GM19351 (cell line): Measurements from ENCODE around the gene SEMA4D.

Source experiments
- ATAC-seq: cut with Tn5 transposase; IDR thresholded peaks from one replicate; pipeline ENCODE4 v1.9.1; 2021; ENCODE audit warnings: mild to moderate bottlenecking, moderate library complexity; ENCODE audit not compliant: unreplicated experiment

The SEMA4D gene

DNA sequence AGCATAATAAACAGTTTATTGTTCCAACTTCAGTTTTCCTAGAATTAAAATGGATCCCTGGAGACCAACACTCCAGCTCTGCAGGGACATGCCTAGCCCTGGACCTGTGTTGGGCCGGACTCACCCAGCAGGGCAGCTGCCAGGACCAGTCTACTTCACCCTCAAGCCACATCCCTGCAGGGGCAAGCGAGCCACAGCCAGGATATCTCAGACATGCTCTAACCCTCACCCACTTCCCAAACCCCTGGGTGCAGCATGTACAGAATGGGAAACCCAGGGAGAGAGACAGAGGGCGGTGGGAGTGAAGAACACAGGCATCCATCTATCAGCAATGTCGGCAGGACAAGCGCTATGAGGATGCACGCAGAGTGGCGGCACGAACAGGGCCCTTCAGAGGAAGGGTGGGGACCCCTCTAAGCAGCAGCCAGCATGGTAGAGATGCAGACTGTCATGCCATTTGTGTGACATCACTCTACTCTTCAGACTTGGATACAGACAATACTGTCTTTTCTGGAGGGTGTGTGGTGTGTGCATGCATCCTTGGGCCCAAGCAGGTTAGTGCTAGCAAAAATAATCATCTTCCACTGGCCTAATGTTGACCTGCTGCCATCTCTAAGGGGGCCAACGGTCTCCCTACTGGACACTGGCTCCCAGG lies 83.1 kb downstream of the SEMA4D start:
- no peak for ATAC-seq

DNA sequence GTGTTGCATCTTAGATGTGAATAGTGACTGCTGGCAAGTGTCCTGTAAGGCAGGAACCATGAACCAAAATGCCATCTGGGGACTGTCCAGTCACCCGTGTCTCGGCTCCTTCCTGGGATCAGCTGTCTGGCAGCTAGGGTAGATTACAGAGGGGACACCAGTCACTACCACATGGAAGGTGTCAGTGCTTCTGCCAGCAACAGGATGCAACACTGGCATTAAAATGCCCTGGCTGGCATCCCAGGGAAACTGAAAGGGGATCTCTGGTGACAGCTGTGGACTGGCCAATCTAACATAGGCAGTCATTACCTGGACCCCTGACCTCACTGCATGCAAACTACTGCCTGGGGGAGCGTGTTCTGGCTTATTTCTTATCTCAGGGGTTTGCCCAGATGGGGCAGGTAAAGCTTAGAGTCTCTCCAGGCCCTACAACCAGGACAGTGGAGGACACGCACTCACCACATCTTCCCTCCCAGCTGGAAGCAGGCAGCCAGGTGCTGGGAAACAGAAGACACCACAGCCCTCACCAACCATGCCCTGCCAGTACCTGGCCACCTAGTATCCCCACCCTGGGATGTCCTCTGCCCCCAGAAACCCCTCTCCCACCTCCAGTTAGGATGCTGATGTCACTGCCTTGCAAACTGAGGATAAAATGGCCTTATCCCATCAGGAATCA lies 83.8 kb downstream of the SEMA4D start:
- no peak for ATAC-seq

DNA sequence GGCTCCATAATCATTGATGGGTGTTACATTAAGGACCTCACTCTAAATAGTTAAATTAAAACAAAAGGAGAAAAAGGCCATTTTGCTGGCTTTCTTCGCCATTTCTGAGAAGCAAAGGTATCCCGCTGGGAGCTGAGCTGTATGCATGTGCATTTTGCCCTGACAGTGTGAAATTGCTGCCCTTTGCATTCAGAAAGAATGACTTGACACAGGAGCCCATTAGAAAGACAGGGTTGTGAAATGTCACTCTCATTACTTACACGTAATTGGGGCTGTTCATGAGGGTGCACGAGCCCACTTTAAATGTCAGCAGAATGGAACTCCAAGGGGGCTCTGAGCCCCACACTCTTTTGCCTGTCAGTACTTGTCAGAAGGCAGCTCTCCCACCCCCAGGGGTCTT lies 85.0 kb downstream of the SEMA4D start:
- ATAC-seq = no peak

DNA sequence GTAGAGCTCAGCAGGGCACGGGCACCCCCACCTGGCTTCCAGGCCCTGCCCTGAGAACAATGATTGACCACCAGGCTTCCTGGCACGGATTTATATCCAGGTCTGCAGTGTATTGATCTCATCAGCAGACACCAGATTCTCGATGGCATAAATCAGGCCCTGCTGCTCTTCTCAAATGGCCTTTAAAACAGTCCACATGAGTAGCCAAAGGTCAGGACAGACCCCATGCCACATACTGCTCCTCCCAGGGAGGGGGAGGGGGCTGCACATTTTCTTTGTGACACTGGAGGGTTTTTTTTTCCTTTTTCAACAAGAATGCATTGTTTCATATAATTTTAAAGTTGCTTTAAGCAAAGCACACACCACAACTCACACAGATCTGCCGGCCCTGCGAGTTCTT lies 85.4 kb downstream of the SEMA4D start:
- ATAC-seq = no peak

DNA sequence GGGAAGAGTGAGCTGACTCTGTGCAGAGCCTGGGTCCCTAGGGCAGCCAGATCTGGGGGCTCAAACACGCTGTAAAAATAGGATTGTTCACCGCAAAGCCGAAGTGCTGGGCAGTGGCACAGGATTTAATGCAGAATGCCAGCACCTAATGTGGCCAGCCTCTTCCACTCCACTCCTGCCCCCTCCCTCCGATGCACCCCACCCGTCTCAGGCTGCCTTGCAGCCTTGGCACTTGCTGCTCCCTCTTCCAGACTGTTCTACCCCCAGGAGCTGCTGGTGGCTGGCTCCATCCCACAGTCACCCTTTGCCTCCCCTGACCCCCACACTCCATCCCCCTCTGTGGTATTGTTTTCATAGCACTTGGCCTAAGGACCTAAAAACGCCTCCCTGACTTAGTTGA lies 86.2 kb downstream of the SEMA4D start:
- ATAC-seq = no peak

DNA sequence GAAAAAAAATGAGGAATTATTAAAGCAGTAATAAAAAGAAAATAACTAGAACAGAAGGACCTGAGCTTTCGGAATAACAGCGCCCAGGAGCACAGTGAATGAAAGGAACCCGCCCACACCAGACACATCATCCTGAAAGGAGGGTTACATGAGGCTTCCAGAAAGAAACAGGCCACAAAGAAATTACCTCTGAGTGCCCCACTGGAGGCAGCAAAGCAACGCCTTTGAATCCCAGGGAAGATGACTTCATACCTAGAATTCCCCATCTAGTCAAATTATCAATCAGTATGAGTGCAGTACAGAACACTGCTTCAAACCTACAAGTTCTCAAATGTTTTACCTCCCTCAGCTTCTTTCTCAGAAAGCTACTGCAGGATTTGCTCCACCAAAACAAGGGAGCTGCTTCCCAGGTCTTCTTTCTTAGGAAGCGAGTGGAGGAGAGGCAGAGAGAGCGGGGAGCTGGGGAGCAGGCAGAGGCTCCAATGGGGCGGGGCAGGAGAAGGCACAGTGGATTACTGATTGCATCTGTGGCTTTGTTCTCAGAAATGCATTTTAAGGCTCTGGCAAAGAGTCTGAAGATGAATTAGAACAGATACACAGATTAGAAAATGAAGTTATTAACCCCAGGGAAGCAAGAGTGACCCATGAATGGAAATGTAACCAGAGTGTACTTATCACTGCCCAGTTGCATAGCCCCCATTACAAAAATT lies 87.1 kb downstream of the SEMA4D start:
- ATAC-seq = peak; percentile 51

DNA sequence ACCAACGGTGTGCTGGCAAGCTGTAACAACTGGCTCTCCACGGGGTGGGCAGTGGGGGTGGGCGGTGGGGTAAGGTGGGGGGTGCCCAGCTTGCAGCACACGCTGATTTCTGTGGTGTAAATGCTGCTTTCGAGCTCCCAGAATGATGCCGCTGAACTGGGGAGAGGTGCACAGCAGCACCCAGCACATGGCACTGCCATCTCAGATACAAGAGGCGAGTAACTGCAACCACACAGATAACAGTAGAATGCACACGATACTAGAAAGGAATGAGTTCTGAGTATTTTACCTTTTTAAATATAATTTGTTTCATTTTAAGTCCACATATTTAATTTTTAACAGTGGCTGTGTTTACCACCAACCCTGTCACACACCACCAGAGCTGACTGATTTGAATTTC lies 87.9 kb downstream of the SEMA4D start:
- no peak for ATAC-seq

DNA sequence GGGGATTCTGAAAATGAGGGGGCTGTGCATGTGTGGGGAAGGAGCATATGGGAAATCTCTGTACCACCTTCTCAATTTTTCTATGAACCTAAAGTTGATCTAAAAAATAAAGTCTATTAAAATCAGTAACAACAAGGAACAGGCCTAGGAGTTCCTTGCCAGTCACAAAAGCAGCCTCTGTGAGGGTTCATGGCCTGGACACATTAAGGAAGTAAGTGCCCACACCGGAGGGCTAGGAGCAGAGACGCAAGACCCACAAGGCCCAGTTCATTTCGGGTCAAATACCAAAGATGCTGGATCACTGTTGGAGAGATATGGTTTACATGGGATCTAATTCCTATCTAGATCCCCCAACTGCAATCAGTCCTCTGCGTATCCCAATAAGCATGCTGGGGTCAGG lies 88.4 kb downstream of the SEMA4D start:
- no peak for ATAC-seq

DNA sequence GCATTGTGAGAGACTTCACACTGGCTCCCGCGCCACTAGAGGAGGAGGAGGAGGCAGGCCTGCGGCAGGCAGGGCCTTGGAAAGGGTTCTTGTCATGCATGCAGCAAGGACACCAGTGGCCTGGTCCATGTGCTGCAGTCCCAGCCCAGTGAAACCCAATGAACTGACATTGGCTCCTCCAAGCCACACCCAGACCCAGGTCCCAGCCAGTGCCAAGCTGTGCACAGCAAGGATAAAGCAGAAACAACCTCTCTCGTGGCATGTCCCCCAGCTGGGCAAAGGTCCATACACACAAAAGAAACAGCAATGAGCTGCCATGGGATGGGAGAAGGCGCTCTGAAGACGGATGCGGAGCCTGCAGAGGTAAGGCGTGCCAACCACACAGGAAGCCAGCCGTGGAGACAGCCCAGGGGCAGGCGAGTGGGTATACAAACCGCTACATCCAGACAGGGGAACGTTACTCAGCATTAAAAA lies 89.2 kb downstream of the SEMA4D start:
- no peak for ATAC-seq

DNA sequence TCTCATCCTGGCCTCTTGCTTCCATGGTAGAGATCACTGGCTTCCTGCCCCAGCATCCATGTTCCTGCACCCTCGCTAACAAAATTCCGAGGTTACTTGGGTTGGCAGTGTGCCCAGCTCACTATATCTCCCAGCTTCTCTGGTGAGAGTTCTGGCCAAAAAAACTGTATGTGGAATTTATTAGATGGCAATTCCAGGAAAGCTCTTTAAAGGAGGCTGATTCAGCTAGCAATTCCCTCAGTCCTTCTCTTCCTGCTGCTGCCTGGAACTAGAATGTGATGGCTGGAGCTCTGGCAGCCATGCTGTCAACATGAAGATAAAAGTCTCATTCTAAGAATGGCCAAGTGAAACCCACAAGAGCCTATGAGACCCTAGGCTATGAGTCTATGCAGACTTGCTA lies 90.8 kb downstream of the SEMA4D start:
- no peak for ATAC-seq

DNA sequence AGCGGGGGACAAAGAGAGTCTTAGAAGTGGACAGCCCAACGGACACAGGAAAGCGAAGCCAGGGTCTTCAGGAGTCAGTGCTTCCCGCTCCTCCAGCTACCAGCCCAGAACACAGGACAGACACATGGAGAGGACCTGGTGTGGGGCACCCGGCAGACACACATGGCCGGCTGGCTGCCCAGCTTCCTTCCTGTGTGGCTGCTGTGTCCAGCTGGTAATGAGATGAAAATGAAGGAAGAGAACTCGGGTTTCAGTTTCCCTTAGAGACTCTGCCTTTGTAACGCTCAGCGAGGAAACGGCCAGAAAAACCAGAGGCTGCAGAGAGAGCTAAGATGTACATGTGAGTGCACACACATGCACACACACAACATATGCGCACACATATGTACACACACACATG lies 92.1 kb downstream of the SEMA4D start:
- ATAC-seq = peak; percentile 55

DNA sequence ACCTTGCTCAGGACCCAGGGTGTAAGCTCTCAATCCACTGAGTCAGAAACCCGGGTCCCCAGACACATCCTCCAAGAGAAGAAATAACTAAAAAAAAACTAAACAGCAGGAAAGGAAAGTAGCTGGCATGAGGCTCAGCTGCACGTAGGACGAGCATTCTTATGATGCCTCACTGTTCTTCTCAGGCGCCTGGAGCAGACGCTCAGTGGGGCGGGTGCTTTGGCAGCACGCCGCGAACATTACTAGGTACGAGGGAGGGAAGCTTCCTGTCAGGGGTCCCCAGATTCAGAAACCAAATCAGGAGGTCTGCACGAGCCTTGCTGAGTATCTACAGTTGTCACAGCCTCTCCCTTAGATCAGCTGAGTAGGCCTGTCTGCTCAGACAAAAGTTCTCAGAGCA lies 93.8 kb downstream of the SEMA4D start:
- no peak for ATAC-seq

DNA sequence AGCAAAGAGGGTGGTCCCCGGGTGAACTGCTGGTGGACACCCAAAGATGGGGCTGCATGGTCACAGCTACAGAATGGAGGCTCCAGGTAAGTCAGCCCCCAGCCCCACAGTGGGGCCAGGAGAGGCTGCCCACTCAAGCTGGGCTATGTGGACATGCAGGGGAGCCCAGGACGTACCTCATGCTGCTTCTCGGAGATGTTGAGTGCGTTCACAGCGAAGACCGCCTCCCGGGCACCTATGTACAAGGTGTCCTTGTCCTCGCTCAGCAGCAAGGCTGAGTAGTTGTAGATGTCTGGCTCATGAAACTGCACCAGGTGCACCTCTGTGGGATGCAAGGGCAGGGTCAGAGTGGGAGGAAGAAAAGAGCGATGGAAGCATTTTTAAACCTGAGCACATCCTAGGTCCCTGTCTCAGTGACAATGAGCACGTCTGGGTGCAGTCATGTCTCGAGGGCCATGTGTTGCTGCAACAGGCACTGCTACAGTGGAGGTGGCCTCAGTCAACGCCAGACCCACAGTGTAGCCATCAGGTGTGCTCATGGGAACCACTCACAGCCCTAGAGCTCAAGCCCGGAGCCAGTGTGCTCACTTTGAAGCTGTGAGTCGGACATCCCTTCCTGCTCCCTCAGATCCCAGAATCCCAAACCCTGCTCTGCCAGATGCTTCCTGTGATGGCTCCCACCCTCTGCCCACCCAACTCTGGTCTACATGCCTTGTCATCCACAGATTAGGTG lies 95.1 kb downstream of the SEMA4D start:
- no peak for ATAC-seq

DNA sequence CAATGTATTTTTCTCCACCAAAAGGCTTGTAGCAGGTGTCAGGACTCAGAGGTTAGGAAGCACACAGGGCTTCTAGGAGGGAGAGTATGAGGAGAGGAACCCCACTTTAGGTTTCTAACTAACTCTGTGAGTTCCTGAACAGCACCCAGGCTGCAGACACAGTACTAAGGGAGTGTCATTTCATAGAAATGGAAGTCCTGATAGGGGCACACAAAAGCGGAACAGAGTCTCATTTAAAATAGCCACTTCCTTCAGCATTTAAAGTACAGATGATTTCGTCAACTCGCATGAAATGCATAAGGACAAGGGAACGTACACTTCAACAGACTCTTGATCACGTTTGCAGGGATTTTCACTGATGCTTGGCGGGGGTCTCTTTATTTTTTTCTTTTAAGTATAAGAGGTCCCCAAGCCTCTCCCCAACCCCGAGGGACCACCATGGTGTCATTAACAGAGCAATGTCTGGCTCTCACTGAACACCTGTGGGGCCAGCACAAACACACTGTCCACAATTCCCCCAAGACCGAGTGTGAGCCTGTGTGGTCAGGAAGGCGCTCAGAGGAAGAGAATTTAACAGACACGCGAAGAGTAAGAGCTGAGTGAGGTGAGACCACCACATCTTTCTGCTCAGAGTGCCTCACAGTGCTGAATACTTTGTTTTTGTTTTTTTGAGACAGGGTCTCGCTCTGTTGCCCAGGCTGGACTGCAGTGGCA lies 97.4 kb downstream of the SEMA4D start:
- ATAC-seq = peak; percentile 81

DNA sequence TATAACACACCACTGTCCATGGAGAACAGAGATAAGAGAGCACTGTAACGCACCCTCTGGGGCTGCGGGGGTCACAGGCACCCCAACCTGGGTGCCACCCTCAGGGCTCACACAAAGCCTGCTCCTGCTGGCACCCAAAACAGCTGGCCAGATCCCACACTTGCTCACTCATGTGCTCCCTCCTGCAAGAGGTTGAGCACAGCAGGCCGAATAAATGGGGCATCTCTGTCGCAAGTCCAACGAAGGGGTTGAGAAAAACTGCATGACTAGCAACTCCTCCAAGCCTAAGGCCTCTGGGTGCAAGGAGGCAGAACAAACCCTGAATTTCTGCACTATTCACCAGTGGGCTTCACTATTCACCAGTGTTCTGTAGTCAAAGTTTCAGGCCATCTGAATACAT lies 99.3 kb downstream of the SEMA4D start:
- no peak for ATAC-seq

DNA sequence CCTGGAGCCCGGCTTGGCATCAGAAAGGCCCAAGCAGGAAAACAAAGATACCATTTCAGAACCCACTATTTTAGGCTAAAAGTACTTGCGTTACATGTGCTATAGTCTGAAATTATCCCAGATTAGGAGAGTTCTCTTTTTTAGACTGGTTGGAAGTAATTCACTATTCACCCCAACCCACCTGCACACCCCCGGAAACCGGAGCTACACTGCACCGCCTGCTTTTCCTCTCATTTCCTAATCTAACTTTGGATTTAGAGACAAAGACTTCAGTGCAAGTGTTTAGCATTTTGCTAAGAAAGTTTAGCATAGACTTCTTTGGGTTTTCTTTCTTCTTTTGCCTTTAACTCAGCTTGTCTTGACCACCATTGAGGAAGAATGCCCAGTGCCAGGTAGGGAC lies 100.4 kb downstream of the SEMA4D start:
- no peak for ATAC-seq

DNA sequence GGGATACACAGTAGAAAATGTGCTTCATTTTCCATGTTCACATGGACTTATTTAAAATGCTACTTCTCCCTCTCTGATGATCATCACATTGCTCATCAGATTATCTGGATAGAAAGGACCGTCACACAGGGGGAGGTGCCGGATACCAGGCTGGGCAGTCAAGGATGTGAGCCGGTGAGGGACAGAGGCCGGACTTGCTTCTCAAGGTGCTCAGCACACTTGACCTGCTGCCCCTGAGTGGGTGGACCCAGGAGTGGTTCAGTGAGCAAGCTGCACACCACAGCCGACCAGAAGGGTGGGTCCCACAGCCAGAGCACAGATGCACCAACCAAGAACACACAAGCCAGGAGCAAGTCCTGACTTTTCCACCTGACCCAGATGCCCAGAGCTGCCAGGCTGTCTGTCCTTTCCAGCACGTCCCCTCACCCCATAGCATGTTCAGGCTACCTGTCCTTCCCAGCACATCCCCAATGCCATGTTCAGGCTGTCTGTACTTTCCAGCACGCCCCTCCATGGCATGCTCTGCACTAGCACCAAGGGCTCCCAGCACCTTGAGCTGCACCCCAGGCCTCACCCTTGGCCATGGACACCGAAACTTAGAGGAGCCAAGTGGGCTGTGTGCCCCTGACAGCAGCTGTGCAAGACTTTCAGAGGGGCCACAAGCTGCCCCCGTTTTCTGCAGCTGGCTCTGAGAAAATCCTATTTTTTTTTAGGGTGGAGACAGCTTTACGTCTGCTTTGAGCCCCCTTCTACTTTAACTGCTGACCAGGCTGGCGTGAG lies 101.8 kb downstream of the SEMA4D start:
- no peak for ATAC-seq

DNA sequence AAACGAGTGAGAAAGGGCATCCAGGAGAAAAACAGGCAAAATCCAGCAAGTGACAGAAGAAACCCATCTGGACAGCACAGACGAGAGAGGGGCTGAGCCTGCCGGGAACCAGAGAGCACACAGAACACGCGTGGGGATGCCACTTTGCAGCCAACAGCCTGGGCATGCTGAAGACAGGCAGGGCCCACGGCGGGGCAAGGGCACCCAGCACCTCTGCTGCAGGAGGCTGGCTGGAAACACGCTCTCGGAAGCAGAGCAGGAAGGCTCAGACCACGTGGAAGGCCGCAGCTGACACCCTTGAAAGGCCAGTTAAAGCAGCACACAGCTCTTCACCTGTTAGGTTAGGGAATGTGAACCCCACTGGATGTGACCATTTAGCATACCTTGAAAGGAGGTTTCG lies 103.5 kb downstream of the SEMA4D start:
- ATAC-seq = no peak

DNA sequence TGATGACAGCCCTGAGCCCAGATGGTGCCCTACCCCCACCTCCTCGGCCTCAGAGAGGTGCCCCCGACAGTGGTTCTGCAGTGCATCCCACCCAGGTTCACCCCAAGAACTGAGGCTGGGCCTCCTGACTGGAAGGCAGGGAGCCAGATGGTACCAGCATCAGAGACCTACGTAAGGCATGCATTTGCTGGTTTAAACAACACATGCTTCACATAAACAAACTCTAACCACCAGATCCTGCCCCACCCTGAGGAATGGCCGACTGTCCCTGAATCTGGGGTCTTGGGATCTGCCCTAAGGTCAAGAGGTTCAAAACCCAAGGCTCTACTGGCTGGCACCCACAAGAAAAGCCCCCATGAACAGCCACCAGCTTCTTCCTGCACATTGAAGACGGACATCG lies 106.3 kb downstream of the SEMA4D start:
- ATAC-seq = no peak

DNA sequence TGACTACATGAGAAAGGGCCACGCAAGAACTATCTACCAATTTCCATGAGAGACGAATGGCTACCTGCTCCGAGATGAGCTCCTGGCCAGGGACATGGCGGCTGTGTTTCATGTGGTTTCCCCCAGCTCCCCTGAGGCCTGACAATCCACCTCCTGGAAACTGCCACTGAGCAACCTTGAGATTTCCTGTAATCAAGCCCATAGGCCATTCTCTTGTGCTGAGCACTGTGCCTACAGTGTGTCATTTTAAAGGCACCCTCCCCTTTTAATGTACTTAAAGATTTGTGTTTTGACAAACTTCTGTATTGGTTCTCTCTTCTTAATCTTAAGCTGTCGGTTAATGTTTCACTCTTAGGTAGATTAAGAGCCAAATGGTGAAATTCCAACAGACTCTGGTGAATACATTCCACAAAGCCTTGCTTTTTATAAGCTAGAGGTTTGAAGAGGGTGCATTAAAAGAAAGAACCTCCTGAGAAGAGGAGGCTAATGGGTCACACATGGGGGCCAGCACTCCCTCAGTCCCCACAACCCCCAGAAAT lies 107.3 kb downstream of the SEMA4D start:
- ATAC-seq = no peak
